Stimulated activated CD8-positive, alpha-beta memory T cell treated with anti-CD3 and anti-CD28 coated beads, Interleukin-12 subunit alpha, Interleukin-12 subunit beta, amount 100 ng/mL, for 24 hours (primary cell): Measurements from ENCODE around the gene GJC1.

Experiments used
- DNase-seq: peaks from one replicate; pipeline ENCODE4 v3.0.0-alpha.2; 2020; ENCODE audit errors: extremely low read depth

Gene GJC1

GRCh38 chr17:44801880-44802279 is 28.2 kb downstream of the GJC1 start:
- no peak for DNase-seq

DNA sequence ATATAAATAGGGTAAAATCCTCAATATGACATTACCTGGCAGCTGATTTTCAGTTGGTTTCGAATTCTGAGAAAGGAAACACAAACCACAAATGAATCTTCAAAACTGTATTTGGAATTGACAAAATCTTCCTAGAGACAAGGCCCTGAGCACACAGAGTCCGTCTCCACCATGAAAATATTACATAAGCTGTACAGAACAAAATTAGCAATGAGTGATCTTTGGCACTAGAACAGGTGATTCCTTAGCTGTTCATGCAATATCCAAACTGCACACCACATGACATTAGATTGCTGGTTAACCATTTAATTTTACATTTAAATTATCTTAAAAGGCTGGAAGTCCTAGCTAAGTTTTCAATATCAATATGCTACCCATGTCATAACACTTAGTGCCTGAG is 31.7 kb downstream of the GJC1 start:
- DNase-seq = no peak

GRCh38 chr17:44797802-44798201 is 32.3 kb downstream of the GJC1 start:
- no peak for DNase-seq

- no peak for DNase-seq
These were observed 33.4 kb downstream of the GJC1 start for GRCh38 chr17:44796731-44797130.

- no peak for DNase-seq
These were observed 34.2 kb downstream of the GJC1 start for GRCh38 chr17:44795928-44796327.

DNA sequence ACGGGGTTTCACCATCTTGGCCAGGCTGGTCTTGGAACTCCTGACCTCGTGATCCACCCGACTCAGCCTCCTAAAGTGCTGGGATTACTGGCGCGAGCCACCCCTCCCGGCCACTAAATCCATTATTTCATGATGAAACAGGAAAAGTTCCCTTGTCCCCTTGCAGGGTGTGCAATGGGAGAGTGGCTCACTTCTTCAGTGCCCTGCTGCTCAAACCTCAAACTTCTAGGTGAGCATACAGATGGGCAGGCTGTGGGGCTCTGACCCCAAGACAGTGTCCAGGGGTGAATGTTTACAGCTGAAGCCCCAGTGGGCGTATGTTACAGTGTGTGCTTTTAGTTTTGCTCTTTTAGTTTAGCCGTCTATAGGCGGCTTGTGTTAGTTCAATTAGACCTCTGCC is 34.7 kb downstream of the GJC1 start:
- DNase-seq = no peak

- DNase-seq = no peak
These were observed 35.2 kb downstream of the GJC1 start for GRCh38 chr17:44794851-44795413.

GRCh38 chr17:44793885-44794842 is 35.9 kb downstream of the GJC1 start:
- DNase-seq = no peak

DNA sequence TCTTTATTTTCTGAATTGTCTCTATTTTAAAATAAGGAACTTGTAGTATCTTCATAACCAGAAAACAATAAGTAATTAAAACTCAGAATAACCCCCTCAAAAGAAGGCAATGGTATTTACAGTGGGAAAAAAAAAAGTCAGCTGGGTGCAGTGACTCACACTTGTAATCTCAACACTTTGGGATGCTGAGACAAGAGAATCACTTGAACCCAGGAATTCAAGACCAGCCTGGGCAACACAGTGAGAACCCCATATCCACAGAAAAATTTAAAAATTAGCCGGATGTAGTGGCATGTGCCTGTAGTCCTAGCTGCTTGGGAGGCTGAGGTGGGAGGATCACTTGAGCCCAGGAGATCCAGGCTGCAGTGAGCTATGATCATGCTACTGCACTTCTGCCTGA is 37.8 kb downstream of the GJC1 start:
- no peak for DNase-seq

DNA sequence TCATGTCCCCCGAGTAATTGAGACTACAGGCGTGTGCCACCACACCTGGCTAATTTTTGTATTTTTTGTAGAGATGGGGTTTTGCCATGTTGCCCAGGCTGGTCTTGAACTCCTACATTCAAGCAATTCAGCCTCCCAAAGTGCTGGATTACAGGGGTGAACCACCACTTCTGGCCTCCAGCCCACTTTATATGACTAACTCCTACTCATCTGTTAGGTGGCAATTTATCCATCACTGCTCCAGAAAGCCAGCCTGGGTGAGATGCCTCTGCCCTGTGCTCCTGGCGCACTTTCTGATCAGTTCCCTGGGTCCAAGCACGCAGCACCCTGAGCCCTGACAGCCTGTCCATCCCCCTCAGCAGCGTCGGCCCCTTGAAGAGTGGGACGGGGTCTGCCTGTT is 41.9 kb downstream of the GJC1 start:
- no peak for DNase-seq

DNA sequence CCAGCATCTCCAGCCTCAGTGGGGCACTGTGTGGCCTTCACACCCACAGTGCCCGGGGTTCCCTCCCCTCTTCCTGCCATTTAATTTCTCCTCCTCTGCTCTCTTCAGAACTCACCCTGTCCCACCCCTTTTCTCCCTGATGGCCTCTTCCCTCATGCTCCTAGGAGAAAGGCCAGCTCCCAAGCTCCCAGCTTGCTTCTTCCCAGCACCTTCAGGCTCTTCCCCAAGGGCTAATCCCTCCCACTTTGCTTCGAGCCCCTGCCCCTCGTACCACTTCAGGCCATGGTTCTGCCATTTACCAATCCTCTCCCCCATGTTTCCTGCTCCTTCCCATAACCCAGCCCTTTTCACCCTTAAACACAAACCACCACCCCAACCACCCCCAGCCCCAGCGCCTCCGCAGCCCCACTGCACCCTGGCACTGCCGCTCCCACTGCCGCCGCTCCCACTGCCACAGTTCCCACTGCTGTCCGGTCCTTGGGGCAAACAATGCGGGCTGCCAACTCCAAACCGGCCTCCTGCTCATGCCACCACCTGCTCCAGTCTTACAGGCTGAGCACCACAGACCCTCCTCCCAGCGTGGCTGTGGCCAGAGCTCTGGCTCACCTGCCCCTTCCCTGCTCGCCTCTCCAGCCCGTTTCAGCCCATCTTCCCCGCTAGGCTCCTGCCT is 42.7 kb downstream of the GJC1 start:
- no peak for DNase-seq

DNA sequence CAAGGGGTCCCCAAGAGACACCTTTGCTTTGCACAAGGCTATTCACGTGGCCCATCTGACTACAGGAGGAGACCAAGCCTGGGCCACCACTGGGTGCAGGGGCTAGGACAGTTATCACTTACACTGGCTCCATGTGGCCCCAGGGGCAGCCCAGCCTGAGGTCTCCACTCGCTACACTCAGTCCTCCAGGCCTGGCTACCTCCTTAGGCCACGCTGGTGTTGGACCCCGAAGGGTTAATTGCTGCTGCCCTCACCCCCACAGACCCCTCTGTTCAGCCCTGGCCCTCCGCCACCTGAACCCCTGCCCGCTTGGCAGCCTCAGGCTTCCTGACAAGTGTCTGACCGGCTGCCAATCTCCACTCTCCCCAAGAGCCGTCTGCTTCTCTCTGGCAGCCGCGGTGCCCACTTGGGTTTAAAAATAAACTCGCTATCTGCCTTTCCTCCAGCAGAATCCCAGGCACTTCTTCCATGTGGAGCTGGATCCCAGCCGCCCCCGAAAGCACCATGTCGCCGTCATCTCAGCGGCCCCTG is 43.5 kb downstream of the GJC1 start:
- DNase-seq = no peak

DNA sequence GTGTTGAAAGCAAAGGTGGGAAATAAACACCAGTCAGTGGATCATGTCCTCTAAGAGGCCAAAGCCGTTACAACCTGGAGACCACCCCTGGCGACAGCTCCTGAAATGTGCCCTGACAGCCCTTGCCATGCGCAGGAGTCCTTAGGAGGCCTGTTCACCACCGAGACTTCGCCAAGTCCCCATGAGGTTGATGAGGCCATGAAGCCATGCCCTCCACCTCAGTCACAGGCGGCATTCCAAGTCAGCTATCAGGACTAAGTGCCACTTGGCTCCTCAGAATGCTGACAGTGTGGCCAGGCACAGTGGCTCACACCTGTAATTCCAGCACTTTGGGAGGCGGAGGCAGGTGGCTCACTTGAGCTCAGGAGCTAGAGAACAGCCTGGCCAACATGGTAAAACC is 44.2 kb downstream of the GJC1 start:
- no peak for DNase-seq

DNA sequence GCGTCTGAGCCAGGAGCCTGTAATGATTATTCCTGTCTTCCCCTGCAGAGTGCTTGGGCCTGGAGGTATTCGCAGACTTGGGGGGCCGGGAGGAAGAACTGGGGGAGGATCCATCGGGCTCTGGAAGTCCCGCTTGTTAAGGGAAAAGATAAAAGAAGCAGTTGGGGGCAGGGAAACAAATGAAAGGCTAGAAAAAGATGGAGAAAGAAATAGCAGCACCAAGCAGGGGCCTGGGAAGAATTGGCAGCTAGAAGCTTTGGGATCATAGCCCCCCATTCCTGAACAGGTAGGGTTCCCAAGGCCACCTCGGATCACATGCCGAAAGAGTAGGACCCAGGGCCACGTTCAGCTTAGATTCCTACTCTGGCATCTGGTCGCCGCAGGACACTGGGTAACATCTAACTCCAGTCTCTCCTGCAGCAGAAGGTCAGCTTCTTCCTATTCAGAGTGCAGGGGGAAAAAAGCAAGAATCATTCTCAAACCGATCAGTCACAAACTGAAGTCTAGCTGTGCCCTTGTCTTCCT is 47.7 kb downstream of the GJC1 start:
- no peak for DNase-seq

DNA sequence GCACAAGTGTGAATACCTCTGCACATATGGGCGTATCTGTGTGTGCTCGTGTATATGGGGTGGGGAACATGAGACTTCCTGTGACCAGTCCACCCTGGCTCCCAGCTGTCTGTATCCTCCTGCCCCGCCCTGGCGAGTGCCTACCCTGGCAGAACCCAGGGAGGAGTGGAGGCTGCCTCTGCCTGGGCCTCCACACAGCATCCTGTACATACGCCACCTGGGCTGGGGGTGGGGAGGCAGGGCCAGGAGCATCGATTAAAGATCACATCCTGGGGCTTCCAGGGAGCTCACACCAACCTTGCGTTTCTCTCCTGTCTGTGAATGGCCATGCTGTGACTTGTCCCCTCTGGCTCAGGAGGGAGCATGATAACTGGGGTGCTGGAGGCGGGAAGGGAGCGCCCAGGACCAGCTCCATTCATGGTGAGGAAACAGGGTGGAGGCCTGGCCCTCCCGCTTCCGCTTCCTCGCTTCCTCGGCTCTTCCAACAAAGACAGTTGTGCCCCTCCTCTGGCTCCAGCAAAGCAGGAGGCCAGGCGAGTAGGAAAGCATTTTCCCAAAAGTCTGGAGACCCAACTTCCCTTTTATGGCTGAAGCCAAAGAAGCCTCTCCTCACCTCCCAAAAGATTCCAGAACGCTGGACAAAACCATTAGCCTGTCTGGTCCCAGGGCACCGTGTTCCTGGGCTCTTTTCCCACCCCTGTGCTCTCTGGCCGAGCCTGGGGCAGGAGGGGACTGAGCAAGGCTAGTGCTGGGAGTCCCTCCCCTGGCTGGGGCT is 48.3 kb downstream of the GJC1 start:
- DNase-seq = no peak

DNA sequence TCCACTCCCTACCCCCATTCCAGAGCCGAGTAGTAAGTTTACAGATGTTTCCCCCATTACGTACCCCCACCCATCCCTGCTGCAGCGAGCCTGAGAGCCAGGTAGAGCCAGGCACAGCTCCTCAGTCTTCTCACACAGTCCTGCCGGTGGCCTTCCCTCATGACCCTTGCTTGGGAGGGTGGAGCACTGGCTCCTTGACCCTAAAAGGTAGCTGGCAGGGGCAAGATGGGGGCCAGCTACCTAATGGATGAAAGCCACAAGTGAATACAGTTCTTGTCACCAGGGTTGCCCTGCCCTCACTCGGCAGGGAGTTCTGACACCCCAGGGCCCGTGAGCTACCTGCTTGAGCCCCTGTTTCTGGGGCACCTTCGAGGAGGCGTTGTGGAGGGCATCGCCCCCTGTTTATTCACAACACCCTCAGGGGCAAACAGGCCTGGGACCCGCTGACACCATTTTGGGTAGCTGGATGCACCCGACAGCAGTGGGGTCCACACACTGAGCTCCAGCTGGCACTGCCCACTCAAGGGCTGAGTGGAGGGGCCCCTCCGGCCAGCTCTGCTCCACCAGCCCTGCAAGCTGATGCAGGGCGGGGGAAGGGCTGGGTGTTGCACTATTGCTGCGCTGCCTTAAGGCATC is 49.1 kb downstream of the GJC1 start:
- DNase-seq = no peak

DNA sequence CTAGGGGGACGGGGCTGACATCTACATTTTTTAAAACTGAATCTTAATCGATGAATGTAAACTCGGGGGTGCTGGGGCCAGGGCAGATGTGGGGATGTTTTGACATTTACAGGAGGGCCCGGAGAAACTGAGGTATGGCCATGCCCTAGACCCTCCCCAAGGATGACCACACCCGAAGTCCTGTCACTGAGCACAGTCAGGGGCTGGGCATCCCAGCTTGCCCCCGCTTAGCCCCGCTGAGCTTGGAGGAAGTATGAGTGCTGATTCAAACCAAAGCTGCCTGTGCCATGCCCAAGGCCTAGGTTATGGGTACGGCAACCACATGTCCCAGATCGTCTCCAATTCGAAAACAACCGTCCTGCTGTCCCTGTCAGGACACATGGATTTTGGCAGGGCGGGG is 49.9 kb downstream of the GJC1 start:
- no peak for DNase-seq

GRCh38 chr17:44779211-44780025 is 50.7 kb downstream of the GJC1 start:
- peak; percentile 44 for DNase-seq

- DNase-seq = no peak
These were observed 51.4 kb downstream of the GJC1 start for GRCh38 chr17:44778656-44779210.
